Thoracic aorta (tissue), 2 donors: ENCODE measurements around the gene NATD1. TPM values are rescaled to one million over a fixed set of nuclear protein-coding genes. Genes with fewer than 3 reads are reported as not detected.
"Not testable (repeated sequence)": the region's sequence is repeated elsewhere in the genome, so short reads cannot be mapped to it uniquely, and the experiment has no call there.

Experiments used
- ATAC-seq: fragments of 150-250 bp; one replicate; pipeline ENCODE4 v1.8.0; 2017; ENCODE audit warnings: low read depth; ENCODE audit not compliant: insufficient number of reproducible peaks, low FRiP score
- DNase-seq: peaks from one replicate; pipeline ENCODE4 v3.0.0-alpha.2; 2020; ENCODE audit warnings: low spot score
- H3K27ac ChIP-seq, 2 donors: fragments of 200-600 bp; sonication (generic); 1 replicate in 1 of 2; 2 replicates in 1 of 2; pipeline ENCODE4 v1.5.1; 2016; ENCODE audit warnings: mild to moderate bottlenecking in 2 of 2, moderate library complexity in 2 of 2
- H3K27me3 ChIP-seq: fragments of 200-600 bp; sonication (generic); replicated peaks from 2 replicates; pipeline ENCODE4 v1.6.0; 2016; ENCODE audit warnings: mild to moderate bottlenecking; ENCODE audit not compliant: insufficient read depth
- H3K36me3 ChIP-seq: fragments of 200-600 bp; sonication (generic); one replicate; pipeline ENCODE4 v1.5.1; 2016
- H3K4me1 ChIP-seq, 2 donors: fragments of 200-600 bp; sonication (generic); 1 replicate in 1 of 2; 2 replicates in 1 of 2; pipeline versions ENCODE4 v1.5.1 to v1.6.0; 2016; ENCODE audit warnings: low read depth in 2 of 2, mild to moderate bottlenecking in 1 of 2; ENCODE audit not compliant: control insufficient read depth in 1 of 2
- H3K4me3 ChIP-seq: fragments of 200-600 bp; sonication (generic); 2 replicates; pipeline ENCODE4 v1.5.1; 2016; ENCODE audit warnings: mild to moderate bottlenecking
- H3K9me3 ChIP-seq: fragments of 200-600 bp; sonication (generic); 2 replicates; pipeline ENCODE4 v1.5.1; 2016
- total RNA-seq, 2 donors: library from RNA; depleted of rRNA; stranded (reverse); fragments of >200 nt; gene quantifications; one replicate each; pipeline versions ENCODE4 v1.1.0 to v1.2.3, GENCODE V29; 2016
- TF ChIP-seq, protein P1 (sequence below): fragments of 200-600 bp; sonication (generic); IDR thresholded peaks from one replicate; pipeline ENCODE4 v1.5.1; 2019; ENCODE audit warnings: antibody characterized with exemption

NATD1 gene
- total RNA-seq, 2 donors from 2014 or later: 8.4 to 9.7 TPM

DNA sequence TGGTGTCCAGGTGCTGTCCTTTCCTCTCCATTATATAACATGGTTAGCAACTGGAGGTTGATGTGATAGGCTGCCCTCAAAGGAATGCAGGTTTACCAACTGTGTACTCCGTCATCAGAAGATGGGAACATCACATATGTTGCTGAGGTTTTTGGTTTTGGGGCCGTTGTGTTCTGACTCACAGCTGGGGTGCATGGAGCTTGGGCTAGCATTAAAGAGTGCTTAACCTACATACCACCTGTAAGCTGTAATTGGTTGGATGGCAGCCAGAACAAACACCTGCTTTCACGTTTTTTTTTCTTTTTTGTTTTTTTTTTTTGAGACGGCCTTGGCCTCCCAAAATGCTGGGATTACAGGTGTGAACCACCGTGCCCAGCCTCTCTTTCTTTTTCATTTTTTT, 60.2 kb downstream of the NATD1 start:
- ATAC-seq (no peak), DNase-seq (no peak)
- Histone ChIP-seq H3K27ac (no peak overlapping the region), H3K4me1 (peaks cover 3 to 37% of the 10 kb centered on the region in 2 donors), H3K36me3 (peaks cover 10% of the 10 kb centered on the region), H3K27me3 (no peaks in the 10 kb centered on the region), H3K9me3 (no peaks in the 10 kb centered on the region), H3K4me3 (no peak overlapping the region)
- TF ChIP-seq, protein P1, sequence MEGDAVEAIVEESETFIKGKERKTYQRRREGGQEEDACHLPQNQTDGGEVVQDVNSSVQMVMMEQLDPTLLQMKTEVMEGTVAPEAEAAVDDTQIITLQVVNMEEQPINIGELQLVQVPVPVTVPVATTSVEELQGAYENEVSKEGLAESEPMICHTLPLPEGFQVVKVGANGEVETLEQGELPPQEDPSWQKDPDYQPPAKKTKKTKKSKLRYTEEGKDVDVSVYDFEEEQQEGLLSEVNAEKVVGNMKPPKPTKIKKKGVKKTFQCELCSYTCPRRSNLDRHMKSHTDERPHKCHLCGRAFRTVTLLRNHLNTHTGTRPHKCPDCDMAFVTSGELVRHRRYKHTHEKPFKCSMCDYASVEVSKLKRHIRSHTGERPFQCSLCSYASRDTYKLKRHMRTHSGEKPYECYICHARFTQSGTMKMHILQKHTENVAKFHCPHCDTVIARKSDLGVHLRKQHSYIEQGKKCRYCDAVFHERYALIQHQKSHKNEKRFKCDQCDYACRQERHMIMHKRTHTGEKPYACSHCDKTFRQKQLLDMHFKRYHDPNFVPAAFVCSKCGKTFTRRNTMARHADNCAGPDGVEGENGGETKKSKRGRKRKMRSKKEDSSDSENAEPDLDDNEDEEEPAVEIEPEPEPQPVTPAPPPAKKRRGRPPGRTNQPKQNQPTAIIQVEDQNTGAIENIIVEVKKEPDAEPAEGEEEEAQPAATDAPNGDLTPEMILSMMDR: no peak

DNA sequence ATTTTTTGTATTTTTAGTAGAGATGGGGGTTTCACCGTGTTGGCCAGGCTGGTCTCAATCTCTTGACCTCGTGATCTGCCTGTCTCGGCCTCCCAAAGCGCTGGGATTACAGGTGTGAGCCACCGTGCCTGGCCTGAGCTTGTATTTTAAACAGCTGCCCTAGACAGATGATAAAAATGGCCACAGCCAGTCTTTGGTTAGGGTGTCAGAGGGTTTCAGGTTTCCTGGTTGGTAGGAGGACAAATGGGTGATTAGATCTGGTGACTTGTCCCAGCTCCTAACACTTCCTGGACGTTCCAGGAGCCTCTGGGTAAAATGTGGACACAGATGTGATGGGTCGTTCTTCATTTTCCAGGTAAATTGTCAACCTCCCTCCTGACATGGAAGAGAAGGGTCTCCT, 60.8 kb downstream of the NATD1 start:
- H3K36me3 ChIP-seq, ATAC-seq, H3K9me3 ChIP-seq, H3K27ac ChIP-seq, H3K4me3 ChIP-seq, H3K27me3 ChIP-seq, DNase-seq: not testable (repeated sequence)
- peaks cover 3 to 37% of the 10 kb centered on the region in 2 donors for H3K4me1 ChIP-seq

DNA sequence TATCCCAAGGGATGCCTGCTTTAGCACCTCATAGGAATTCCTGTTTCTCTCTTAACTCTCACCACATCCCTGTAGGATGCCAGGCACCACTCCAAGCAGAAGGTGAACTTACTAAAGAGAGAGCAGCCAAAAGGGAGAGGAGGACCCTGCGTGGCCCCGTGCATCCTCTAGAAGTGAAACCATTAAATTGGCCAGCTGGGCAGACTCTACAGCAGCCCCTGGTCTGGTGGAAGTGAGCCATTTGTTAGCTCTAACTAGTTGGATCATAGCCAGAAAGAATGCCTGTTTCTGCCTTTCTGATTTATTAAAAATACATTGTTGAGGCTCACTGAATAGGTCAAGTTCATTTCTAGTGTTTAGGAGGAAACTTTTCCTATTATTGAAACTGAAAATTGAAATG, 61.5 kb downstream of the NATD1 start:
- TF ChIP-seq, protein P1: no peak
- Histone ChIP-seq H3K4me1 (peaks cover 3 to 37% of the 10 kb centered on the region in 2 donors), H3K27ac (peak overlapping the region; percentile 46 to 65), H3K9me3 (no peaks in the 10 kb centered on the region), H3K4me3 (peak overlapping the region; percentile 25), H3K27me3 (no peaks in the 10 kb centered on the region), H3K36me3 (peaks cover 3% of the 10 kb centered on the region)
- DNase-seq (no peak), ATAC-seq (no peak)

DNA sequence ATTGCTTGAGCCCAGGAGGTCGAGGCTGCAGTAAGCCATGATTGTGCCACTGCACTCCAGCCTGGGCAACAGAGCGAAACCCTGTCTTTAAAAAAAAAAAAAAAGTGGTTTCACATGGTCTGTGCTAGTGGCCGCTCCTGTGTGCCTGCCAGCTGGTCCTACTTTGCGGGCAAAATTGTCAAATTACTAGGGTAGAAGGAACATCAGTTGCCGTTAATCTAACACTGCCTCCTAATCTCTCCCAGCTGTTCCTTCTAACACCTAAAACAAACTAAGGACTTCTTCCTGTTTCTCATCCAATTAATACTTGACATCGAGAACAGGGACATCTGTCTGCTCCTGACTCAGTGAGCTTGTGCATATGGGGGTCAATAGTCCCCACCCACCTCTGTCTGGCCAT, 63.1 kb downstream of the NATD1 start:
- DNase-seq: no peak
- no peak for ATAC-seq
- Histone ChIP-seq H3K9me3 (no peaks in the 10 kb centered on the region), H3K4me3 (no peak overlapping the region), H3K36me3 (no peaks in the 10 kb centered on the region), H3K27me3 (no peaks in the 10 kb centered on the region), H3K4me1 (peaks cover 3 to 33% of the 10 kb centered on the region in 2 donors), H3K27ac (no peak overlapping the region)
- TF ChIP-seq, protein P1: no peak

DNA sequence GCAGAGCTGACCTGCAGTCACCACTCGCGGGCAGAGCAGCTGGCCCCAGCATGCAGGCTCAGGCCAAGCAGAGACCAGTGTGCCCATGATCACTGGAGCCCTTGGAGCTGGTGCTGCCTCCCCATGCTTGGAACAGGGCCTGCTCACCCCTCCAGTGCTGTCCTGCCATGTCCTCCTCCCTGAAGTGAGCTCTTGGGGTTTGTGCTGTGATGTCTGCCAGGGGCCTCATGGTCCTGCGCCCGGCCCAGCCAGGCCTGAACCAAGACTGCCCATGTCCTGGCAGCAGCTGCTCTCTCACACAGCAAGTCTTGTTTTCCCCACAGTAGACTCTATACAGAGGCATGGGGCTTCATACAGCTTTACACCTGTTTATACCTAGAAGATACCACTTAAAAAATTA, 63.8 kb downstream of the NATD1 start:
- Histone ChIP-seq H3K9me3 (no peaks in the 10 kb centered on the region), H3K4me1 (peaks cover 3 to 26% of the 10 kb centered on the region in 2 donors), H3K4me3 (no peak overlapping the region), H3K36me3 (no peaks in the 10 kb centered on the region), H3K27ac (no peak overlapping the region), H3K27me3 (no peaks in the 10 kb centered on the region)
- TF ChIP-seq, protein P1: no peak
- ATAC-seq (no peak), DNase-seq (no peak)

Other genes starting within 250 kb of the NATD1 start
- gene USP22, start 210.4 kb downstream of the NATD1 start, total RNA-seq: 100 to 1,000 TPM; 130 to 154 TPM
- 10 to 100 TPM; 30.5 to 44.5 TPM for gene DHRS7B, start 126.4 kb downstream of the NATD1 start, total RNA-seq
- 10 to 100 TPM; 16.2 to 18.7 TPM for gene TMEM11, start 39.2 kb downstream of the NATD1 start, total RNA-seq
- gene MAP2K3, start 31.3 kb upstream of the NATD1 start, total RNA-seq: 10 to 100 TPM; 66.6 to 81.1 TPM
- 1 to 10 TPM in 1 of 2 donors, under 1 TPM in 1; 0.81 to 1.2 TPM for gene KCNJ12, start 122.9 kb upstream of the NATD1 start, total RNA-seq